Vagina (tissue), 2 donors: ENCODE results near the gene EHBP1. TPM values are rescaled to one million over a fixed set of nuclear protein-coding genes. Genes with fewer than 3 reads are reported as not detected.

Source experiments
- DNase-seq, 2 donors: peaks; one replicate each; pipeline ENCODE4 v3.0.0-alpha.2; 2017; ENCODE audit errors: extremely low spot score in 2 of 2
- H3K27ac ChIP-seq: fragments of 200-600 bp; sonication (generic); one replicate; pipeline ENCODE4 v1.5.1; 2019
- H3K27me3 ChIP-seq: fragments of 200-600 bp; sonication (generic); one replicate; pipeline ENCODE4 v1.5.1; 2019
- H3K36me3 ChIP-seq, 2 donors: fragments of 200-600 bp; sonication (generic); one replicate each; pipeline ENCODE4 v1.5.1; 2017 to 2019
- H3K4me1 ChIP-seq: fragments of 200-600 bp; sonication (generic); one replicate; pipeline ENCODE4 v1.5.1; 2019
- H3K4me3 ChIP-seq, 2 donors: fragments of 200-600 bp; sonication (generic); 1 replicate in 1 of 2; 2 replicates in 1 of 2; pipeline ENCODE4 v1.5.1; 2016 to 2019
- H3K9me3 ChIP-seq: fragments of 200-600 bp; sonication (generic); one replicate; pipeline ENCODE4 v1.5.1; 2019
- POLR2A ChIP-seq, 2 donors: fragments of 450-650 bp; IDR thresholded peaks; one replicate each; pipeline ENCODE4 v1.6.1; 2017; ENCODE audit warnings: antibody characterized with exemption in 2 of 2, mild to moderate bottlenecking in 2 of 2, moderate library complexity in 2 of 2
- POLR2AphosphoS5 ChIP-seq, 2 donors: sonication (generic); formaldehyde crosslinking; IDR thresholded peaks; one replicate each; pipeline ENCODE4 v1.9.0; 2017; ENCODE audit warnings: antibody characterized with exemption in 2 of 2, mild to moderate bottlenecking in 2 of 2, low read depth in 1 of 2; ENCODE audit not compliant: insufficient read depth in 1 of 2
- intact Hi-C: fragments of 100-400 bp; cut with DNase I; formaldehyde crosslinking; loops from one replicate; pipeline ENCODE4 v1.15.1; 2023
- total RNA-seq: library from RNA; depleted of rRNA; stranded (reverse); fragments of >200 nt; gene quantifications from one replicate; pipeline ENCODE4 v1.2.3, GENCODE V29; 2016
- TF ChIP-seq, protein P1 (sequence below), 3 experiments: fragments of 450-650 bp in 2 of 3; fragments of 200-600 bp in 1 of 3; sonication (generic) in 1 of 3; IDR thresholded peaks; one replicate each; pipeline ENCODE4 v1.5.1; 2017 to 2019; ENCODE audit warnings: antibody characterized with exemption in 3 of 3, mild to moderate bottlenecking in 2 of 3, moderate library complexity in 2 of 3

Gene EHBP1
- total RNA-seq, 1 donor from 2014 or later: 97.7 TPM

DNA sequence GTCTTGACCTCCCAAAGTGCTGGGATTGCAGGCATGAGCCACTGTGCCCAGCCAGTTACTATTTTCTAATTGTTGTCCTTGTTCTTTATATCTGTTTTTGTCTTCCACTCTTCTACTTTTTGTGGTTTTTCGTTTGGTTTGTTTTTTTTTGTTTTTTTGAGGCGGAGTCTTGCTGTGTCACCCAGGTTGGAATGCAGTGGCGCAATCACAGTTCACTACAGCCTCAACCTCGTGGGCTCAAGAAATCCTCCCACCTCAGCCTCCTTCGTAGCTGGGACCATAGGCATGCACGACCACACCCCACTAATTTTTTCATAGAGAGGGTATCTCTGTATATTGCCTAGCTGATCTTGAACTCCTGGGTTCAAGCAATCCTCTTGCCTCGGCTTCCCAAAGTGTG is 100.7 kb downstream of the EHBP1 start:
- H3K4me1 ChIP-seq: no peaks in the 10 kb centered on the region
- no peak overlapping the region for H3K27ac ChIP-seq
- H3K36me3 ChIP-seq: peaks cover 0 to 4% of the 10 kb centered on the region in 2 donors
- H3K4me3 ChIP-seq: no peak overlapping the region
- H3K27me3 ChIP-seq: no peaks in the 10 kb centered on the region
- no peaks in the 10 kb centered on the region for H3K9me3 ChIP-seq
- TF ChIP-seq POLR2AphosphoS5 (IDR thresholded peaks at IDR 0.05; ENCODE audit: insufficient read depth in 1 of 2, low read depth in 1 of 2): no peak
- no peak for TF ChIP-seq POLR2A (IDR thresholded peaks at IDR 0.05)
- TF ChIP-seq, protein P1, sequence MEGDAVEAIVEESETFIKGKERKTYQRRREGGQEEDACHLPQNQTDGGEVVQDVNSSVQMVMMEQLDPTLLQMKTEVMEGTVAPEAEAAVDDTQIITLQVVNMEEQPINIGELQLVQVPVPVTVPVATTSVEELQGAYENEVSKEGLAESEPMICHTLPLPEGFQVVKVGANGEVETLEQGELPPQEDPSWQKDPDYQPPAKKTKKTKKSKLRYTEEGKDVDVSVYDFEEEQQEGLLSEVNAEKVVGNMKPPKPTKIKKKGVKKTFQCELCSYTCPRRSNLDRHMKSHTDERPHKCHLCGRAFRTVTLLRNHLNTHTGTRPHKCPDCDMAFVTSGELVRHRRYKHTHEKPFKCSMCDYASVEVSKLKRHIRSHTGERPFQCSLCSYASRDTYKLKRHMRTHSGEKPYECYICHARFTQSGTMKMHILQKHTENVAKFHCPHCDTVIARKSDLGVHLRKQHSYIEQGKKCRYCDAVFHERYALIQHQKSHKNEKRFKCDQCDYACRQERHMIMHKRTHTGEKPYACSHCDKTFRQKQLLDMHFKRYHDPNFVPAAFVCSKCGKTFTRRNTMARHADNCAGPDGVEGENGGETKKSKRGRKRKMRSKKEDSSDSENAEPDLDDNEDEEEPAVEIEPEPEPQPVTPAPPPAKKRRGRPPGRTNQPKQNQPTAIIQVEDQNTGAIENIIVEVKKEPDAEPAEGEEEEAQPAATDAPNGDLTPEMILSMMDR (IDR thresholded peaks at IDR 0.05): no peak
- no peak for DNase-seq
- intact Hi-C loops: no loop called here

DNA sequence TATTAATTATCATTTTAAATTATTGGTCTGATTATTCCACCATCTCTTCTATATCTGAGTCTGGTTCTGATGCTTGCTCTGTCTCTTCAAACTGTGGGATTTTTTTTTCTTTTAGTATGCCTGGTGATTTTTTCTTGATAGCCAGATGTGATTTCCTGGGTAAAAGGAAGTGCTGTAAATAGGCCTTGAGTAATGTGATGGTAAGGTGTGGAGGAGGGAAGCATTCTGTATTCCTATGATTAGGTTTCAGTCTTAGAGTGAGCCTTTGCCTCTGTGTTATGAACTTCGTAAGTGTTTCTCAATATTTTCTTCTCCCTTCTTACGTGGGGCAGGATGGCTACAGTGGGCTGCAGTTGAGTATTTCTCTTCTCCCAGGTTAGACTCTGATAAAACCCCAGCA is 103.0 kb downstream of the EHBP1 start:
- Histone ChIP-seq H3K36me3 (peaks cover 0 to 4% of the 10 kb centered on the region in 2 donors), H3K27ac (no peak overlapping the region), H3K4me1 (peaks cover 9% of the 10 kb centered on the region), H3K4me3 (no peak overlapping the region), H3K27me3 (no peaks in the 10 kb centered on the region), H3K9me3 (no peaks in the 10 kb centered on the region)
- DNase-seq: no peak
- intact Hi-C loops: no loop called here
- TF ChIP-seq POLR2A (IDR thresholded peaks at IDR 0.05): no peak
- TF ChIP-seq, protein P1 (IDR thresholded peaks at IDR 0.05): no peak
- no peak for TF ChIP-seq POLR2AphosphoS5 (IDR thresholded peaks at IDR 0.05; ENCODE audit: insufficient read depth in 1 of 2, low read depth in 1 of 2)

DNA sequence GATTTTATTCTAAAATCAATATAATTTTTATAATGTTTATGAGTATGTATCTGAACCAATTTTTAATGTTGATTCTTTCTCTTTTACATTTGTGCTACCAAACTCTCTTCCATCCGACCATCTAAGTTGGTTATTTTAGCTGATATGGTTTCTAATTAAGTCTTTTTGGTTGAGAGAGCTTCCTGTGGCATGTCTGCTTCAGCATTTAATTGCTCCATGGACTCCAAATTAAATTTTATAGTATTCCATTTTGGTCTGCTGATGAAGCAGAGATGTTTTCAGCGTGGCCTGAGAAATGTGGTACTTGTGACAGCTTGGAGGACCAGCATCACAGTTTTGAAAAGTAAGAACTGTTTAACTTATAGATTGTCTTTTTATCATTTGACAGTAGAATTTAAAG is 105.6 kb downstream of the EHBP1 start:
- Histone ChIP-seq H3K36me3 (peaks cover 0 to 4% of the 10 kb centered on the region in 2 donors), H3K27me3 (no peaks in the 10 kb centered on the region), H3K4me3 (no peak overlapping the region), H3K4me1 (peaks cover 16% of the 10 kb centered on the region), H3K27ac (no peak overlapping the region), H3K9me3 (no peaks in the 10 kb centered on the region)
- no peak for TF ChIP-seq POLR2AphosphoS5 (IDR thresholded peaks at IDR 0.05; ENCODE audit: insufficient read depth in 1 of 2, low read depth in 1 of 2)
- TF ChIP-seq POLR2A (IDR thresholded peaks at IDR 0.05): no peak
- TF ChIP-seq, protein P1 (IDR thresholded peaks at IDR 0.05): no peak
- intact Hi-C loops: no loop called here
- DNase-seq: no peak

- no peaks in the 10 kb centered on the region for H3K9me3 ChIP-seq
- H3K27ac ChIP-seq: no peak overlapping the region
- no peaks in the 10 kb centered on the region for H3K27me3 ChIP-seq
- H3K4me1 ChIP-seq: peaks cover 20% of the 10 kb centered on the region
- DNase-seq: no peak
- no peaks in the 10 kb centered on the region for H3K36me3 ChIP-seq
- no peak overlapping the region for H3K4me3 ChIP-seq
- TF ChIP-seq, protein P1 (IDR thresholded peaks at IDR 0.05): no peak
- no peak for TF ChIP-seq POLR2AphosphoS5 (IDR thresholded peaks at IDR 0.05; ENCODE audit: insufficient read depth in 1 of 2, low read depth in 1 of 2)
- no peak for TF ChIP-seq POLR2A (IDR thresholded peaks at IDR 0.05)
- intact Hi-C loops: no loop called here
These were observed 106.5 kb downstream of the EHBP1 start for GRCh38 chr2:62811972-62812371.

GRCh38 chr2:62812921-62813825 is 107.7 kb downstream of the EHBP1 start:
- Histone ChIP-seq H3K27ac (no peak overlapping the region), H3K9me3 (no peaks in the 10 kb centered on the region), H3K36me3 (no peaks in the 10 kb centered on the region), H3K27me3 (no peaks in the 10 kb centered on the region), H3K4me1 (peaks cover 20% of the 10 kb centered on the region), H3K4me3 (no peak overlapping the region)
- no peak for DNase-seq
- TF ChIP-seq POLR2AphosphoS5 (IDR thresholded peaks at IDR 0.05; ENCODE audit: insufficient read depth in 1 of 2, low read depth in 1 of 2) (no peak), POLR2A (IDR thresholded peaks at IDR 0.05) (no peak)
- TF ChIP-seq, protein P1 (IDR thresholded peaks at IDR 0.05): no peak
- intact Hi-C loops: no loop called here
